ENCODE results near the gene MCCC1. TPM values are rescaled to one million over a fixed set of nuclear protein-coding genes. Genes with fewer than 3 reads are reported as not detected.

MCCC1 gene
- polyA plus RNA-seq, 3 donors = 57.8 to 68.7 (median 59.4) TPM

GRCh38 chr3:182969853-182970252, 129.4 kb downstream of the MCCC1 start:
- 87 to 96% (median 96%) methylated on average over 7 of the region's 7 CpGs for WGBS, 3 donors
- no peak overlapping the region for H3K27ac ChIP-seq (ENCODE audit: low read depth, low read length)

DNA sequence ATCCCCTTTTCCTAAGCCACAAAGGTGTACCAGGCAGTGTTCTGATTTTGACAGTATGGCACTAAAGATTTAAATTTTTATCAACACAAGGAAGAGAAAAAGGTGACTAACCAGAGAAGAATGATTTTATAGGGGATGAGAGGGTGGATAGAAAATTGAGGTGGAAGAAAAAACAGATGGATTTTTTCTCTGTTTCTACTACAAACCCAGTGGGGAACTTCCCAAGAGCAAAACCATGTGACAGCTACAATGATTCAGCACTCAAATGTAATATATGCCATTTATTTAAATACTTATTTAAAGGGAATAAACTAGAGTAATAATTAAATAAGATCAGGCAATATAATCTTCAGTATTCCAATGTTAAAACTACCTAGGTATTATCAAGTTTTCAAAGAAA, 130.0 kb downstream of the MCCC1 start:
- H3K27ac ChIP-seq (ENCODE audit: low read depth, low read length) = no peak overlapping the region

DNA sequence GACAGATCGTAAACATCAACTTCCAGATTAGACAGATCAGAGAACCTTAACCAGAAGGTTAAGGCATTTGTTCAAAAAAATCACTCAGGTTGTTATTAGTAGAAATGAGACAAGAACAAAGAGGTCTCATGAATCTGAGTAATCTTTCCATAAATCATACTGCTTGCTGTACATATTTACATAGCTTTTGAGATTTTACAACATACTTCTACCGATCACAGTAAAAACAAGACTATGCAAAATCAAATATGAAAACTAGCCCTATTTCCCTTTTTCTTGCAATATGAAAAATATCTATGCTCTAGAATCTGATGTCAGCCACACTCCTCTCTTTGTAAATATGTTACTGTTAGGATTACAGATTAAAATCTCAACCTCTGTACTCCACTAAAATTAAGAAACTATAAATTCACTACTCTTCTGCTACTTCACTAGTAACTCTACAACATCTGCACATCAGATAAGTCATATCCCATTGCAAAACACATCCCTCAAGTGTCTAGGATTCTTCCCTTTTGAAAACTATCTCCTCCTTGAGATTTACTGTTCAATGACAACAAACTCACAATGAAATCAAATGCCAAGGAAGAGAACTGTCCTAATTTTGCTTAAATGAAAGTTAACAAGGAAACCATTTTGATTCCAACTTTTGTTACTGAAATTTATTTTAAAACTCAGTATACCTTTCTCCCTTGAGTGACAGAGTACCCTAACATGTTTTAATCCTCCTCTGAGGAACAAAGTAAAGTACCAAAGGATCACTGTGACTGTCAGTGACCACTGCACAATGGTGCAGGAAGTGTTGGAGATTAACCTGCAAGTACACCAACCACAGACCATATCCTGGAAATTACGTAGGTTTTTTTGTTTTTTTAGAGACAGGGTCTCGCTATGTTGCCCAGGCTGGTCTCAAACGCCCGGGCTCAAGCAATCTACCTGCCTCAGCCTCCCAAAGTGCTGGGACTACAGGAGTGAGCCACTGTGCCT, 131.8 kb downstream of the MCCC1 start:
- 71 to 75% (median 74%) methylated on average over 6 of the region's 6 CpGs for WGBS, 3 donors

DNA sequence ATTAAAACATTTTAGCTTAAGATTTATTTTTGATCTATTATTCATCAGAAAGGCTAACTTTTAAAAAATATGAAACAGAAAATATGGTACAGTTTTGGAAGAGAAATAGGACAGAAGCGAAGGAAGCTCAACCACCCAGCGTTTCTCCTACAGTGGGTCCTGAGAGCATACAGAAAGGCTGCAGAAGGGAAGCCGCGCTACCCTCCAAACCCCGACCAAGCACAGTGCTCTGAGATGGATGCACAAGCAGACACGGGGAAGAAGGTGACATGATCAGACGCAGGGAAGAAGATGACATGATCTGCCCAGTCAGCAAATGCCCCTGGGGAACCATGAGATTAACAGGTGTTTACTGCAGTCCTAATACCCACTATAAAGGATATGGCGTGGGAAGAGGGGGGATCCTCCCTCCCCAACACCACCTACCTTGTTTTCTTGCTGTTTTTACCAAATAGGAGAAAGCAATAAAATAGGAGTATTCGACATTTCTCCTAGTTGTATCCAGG, 133.4 kb downstream of the MCCC1 start:
- H3K27ac ChIP-seq (ENCODE audit: low read depth, low read length) = no peak overlapping the region
- WGBS, 3 donors = 86 to 90% (median 88%) methylated on average over 9 of the region's 9 CpGs

More for the DNA sequence above, 131.8 kb downstream of the MCCC1 start:
- no peak overlapping the region for H3K27ac ChIP-seq (ENCODE audit: low read depth, low read length)

Other genes starting within 250 kb of the MCCC1 start
- 10 to 100 TPM in 1 of 3 donors, 1 to 10 TPM in 2; 4.8 to 12.3 (median 8.7) TPM for gene DCUN1D1, start 119.0 kb downstream of the MCCC1 start, polyA plus RNA-seq
- gene LAMP3, start 63.2 kb upstream of the MCCC1 start, polyA plus RNA-seq = 1 to 10 TPM in 1 of 3 donors, under 1 TPM in 1, not detected in 1; 0.13 to 2.4 TPM
- gene B3GNT5, start 153.8 kb upstream of the MCCC1 start, polyA plus RNA-seq = 10 to 100 TPM in 1 of 3 donors, 1 to 10 TPM in 2; 2.3 to 12.1 (median 6.3) TPM